HG03439 (cell line): ENCODE measurements around the gene CCDC71L.

Experiments
- ATAC-seq: cut with Tn5 transposase; IDR thresholded peaks from one replicate; pipeline ENCODE4 v1.9.1; 2021; ENCODE audit warnings: mild to moderate bottlenecking, moderate library complexity; ENCODE audit not compliant: unreplicated experiment

CCDC71L gene

DNA sequence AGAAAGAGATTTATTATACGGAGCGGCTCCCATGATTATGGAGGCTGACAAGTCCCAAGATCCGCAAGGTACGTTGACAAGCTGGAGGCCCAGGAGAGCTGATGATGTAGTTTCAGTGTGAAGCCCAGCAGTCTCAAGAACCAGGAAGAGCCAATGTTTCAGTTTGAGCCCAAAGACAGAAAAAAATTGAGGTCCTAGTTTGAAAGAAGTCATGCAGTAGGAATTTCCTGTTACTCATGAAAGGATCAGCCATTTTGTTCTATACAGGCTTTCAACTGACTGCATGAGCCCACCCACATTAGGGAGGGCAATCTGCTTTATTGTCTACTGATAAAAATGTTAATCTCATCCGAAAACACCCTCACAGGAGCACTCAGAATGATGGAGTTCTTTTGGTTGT is 51.5 kb downstream of the CCDC71L start:
- no peak for ATAC-seq

DNA sequence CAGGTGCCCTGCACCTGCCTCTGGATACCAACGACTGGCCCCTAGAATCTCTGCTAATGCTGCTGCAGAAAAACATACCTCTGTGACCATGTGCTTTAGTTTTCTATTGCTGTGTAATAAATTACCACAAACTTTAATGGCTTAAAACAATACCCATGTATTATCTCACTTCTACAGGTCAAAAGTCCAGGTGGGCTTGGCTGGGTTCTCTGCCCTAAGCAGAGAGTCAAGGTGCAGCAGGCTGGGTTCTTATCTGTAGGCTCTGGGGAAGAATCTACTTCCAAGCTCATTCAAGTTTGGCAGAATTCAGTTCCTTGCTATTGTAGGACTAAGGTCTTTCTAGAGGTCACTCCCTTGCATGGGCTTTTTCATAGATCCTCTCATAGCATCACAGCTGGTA is 52.3 kb downstream of the CCDC71L start:
- no peak for ATAC-seq
